ENCODE results near the gene ITGA5.

- TF ChIP-seq CTCF (IDR thresholded peaks at IDR 0.05) (no peak), POLR2A (IDR thresholded peaks at IDR 0.05) (no peak), EP300 (IDR thresholded peaks at IDR 0.05) (no peak)
Measured at GRCh38 chr12:54377797-54378515, 41.1 kb downstream of the ITGA5 start.
